K562 (cell line): Measurements from ENCODE around the gene MOCOS. TPM values are rescaled to one million over a fixed set of nuclear protein-coding genes. Genes with fewer than 3 reads are reported as not detected.

Experiments used
- ATAC-seq: fragments of 200-7000 bp; cut with Tn5 transposase; 3 replicates; pipeline ENCODE4 v1.9.1; 2020; ENCODE audit warnings: moderate library complexity
- BruUV-seq: library from RNA; stranded (reverse); fragments of 400-500 nt; replicated peaks from 2 replicates; lab custom pipeline; 2021; lab: Mats Ljungman, UMichigan
- CTCF ChIA-PET: fragments of 300-600 bp; formaldehyde crosslinking; extraction: SDS; loops from one replicate; lab custom pipeline; 2021; ENCODE audit warnings: low intra/inter-chr PET ratio; lab: Yijun Ruan, JAX
- POLR2A ChIA-PET: fragments of 300-600, 350-650 bp; sonication (Branson Sonifier 250); formaldehyde crosslinking; extraction: SDS; loops from one replicate; lab custom pipeline; 2021; ENCODE audit warnings: antibody characterized with exemption, inconsistent platforms; lab: Yijun Ruan, JAX
- DNase-seq, 4 experiments: peaks; one replicate each; pipeline versions ENCODE4 v3.0.0 to v3.0.0-alpha.2; 2011 to 2018; ENCODE audit warnings: low spot score in 3 of 4, mixed read lengths in 3 of 4; ENCODE audit errors: extremely low read depth in 1 of 4
- FAIRE-seq: peaks from 2 replicates; lab custom pipeline; 2011; peaks lifted over from hg19 to GRCh38; lab: Jason Lieb, UNC
- H2AFZ ChIP-seq: 2 replicates; pipeline ENCODE4 v1.6.0; 2011; ENCODE audit warnings: low read depth, low read length, control low read depth, inconsistent platforms
- H3K27ac ChIP-seq: fragments of 200-600 bp; 3 replicates; pipeline ENCODE4 v1.8.0; 2011; ENCODE audit warnings: low read depth, mild to moderate bottlenecking, control low read depth, inconsistent platforms, low read length, moderate library complexity, mixed read lengths; ENCODE audit errors: extremely low read depth
- H3K27me3 ChIP-seq, 2 experiments: fragments of 300-600 bp in 1 of 2; 2 replicates in 1 of 2; 3 replicates in 1 of 2; pipeline versions ENCODE4 v1.6.0 to v1.8.0; 2011; ENCODE audit warnings: inconsistent platforms in 2 of 2, low read length in 2 of 2, mild to moderate bottlenecking in 1 of 2, mixed read lengths in 1 of 2, moderate library complexity in 1 of 2; ENCODE audit not compliant: control insufficient read depth in 2 of 2, insufficient read depth in 2 of 2
- H3K36me3 ChIP-seq: fragments of 300-600 bp; 3 replicates; pipeline ENCODE4 v1.8.0; 2011; ENCODE audit warnings: mild to moderate bottlenecking, low read length, inconsistent platforms; ENCODE audit not compliant: control insufficient read depth, insufficient read depth
- H3K4me1 ChIP-seq, 2 experiments: fragments of 200-600 bp in 1 of 2; replicated peaks in 1 of 2; 2 replicates in 1 of 2; 3 replicates in 1 of 2; pipeline versions ENCODE4 v1.5.1 to v1.8.0; 2011; ENCODE audit warnings: inconsistent platforms in 2 of 2, low read length in 2 of 2, mild to moderate bottlenecking in 1 of 2, mixed read lengths in 1 of 2, moderate library complexity in 1 of 2; ENCODE audit not compliant: control insufficient read depth in 2 of 2, insufficient read depth in 2 of 2
- H3K4me2 ChIP-seq: 2 replicates; pipeline ENCODE4 v1.6.1; 2011; ENCODE audit warnings: low read length, control low read depth, inconsistent platforms, mixed read lengths; ENCODE audit not compliant: insufficient read depth
- H3K4me3 ChIP-seq: fragments of 200-600 bp; sonication (generic), shearing (Covaris generic); 2 replicates; pipeline ENCODE4 v1.5.1; 2016; ENCODE audit warnings: control low read depth, inconsistent platforms
- H3K79me2 ChIP-seq: fragments of 200-600 bp; 3 replicates; pipeline ENCODE4 v1.8.0; 2011; ENCODE audit warnings: low read length, inconsistent platforms; ENCODE audit not compliant: control insufficient read depth, insufficient read depth
- H3K9ac ChIP-seq, 2 experiments: 2 replicates each; pipeline versions ENCODE4 v1.6.0 to v1.6.1; 2011; ENCODE audit warnings: low read depth in 2 of 2, low read length in 2 of 2, control low read depth in 1 of 2, inconsistent platforms in 1 of 2, mild to moderate bottlenecking in 1 of 2, mixed read lengths in 1 of 2; ENCODE audit not compliant: insufficient read depth in 1 of 2
- H3K9me1 ChIP-seq: one replicate; pipeline ENCODE4 v1.6.0; 2011; ENCODE audit warnings: inconsistent platforms, mild to moderate bottlenecking, low read length, moderate library complexity; ENCODE audit not compliant: control insufficient read depth, insufficient read depth
- H3K9me3 ChIP-seq: replicated peaks from 2 replicates; pipeline ENCODE4 v1.5.1; 2011; ENCODE audit warnings: low read depth, low read length, inconsistent platforms; ENCODE audit not compliant: control insufficient read depth, insufficient read depth
- H4K20me1 ChIP-seq: replicated peaks from 2 replicates; pipeline ENCODE4 v1.6.1; 2011; ENCODE audit warnings: low read length, inconsistent platforms, mixed read lengths; ENCODE audit not compliant: control insufficient read depth, insufficient read depth
- ESRRA ChIP-seq: fragments of 450-650 bp; IDR thresholded peaks from 2 replicates; pipeline ENCODE4 v1.6.1; 2014; ENCODE audit warnings: low read depth, mild to moderate bottlenecking, moderate library complexity, borderline replicate concordance
- ETV1 ChIP-seq: fragments of 450-650 bp; conservative IDR thresholded peaks from 2 replicates; pipeline ENCODE4 v1.6.1; 2016; ENCODE audit warnings: missing genetic modification characterization, control low read depth, low read depth, missing compliant biosample characterization
- FOXP1 ChIP-seq: sonication (generic); formaldehyde crosslinking; IDR thresholded peaks from 2 replicates; pipeline ENCODE4 v1.8.0; 2022; ENCODE audit warnings: mild to moderate bottlenecking, missing genetic modification reagents
- LARP7 ChIP-seq: fragments of 450-650 bp; IDR thresholded peaks from 2 replicates; pipeline ENCODE4 v1.6.1; 2016
- UBTF ChIP-seq, 2 experiments: IDR thresholded peaks; 2 replicates each; pipeline ENCODE4 v1.6.1; 2012; ENCODE audit warnings: improper control_type of control experiment in 2 of 2, low read depth in 2 of 2, low read length in 2 of 2, borderline replicate concordance in 1 of 2
- USF2 ChIP-seq: sonication (generic); formaldehyde crosslinking; IDR thresholded peaks from 2 replicates; pipeline ENCODE4 v1.5.0; 2020; ENCODE audit warnings: missing genetic modification reagents
- ZNF217 ChIP-seq: sonication (generic); formaldehyde crosslinking; IDR thresholded peaks from 2 replicates; pipeline ENCODE4 v1.8.0; 2022; ENCODE audit warnings: mild to moderate bottlenecking, missing genetic modification reagents
- WGBS: fragments of 100-300 bp; shearing (Covaris generic); methylation state at CpG from one replicate; pipeline ENCODE4 v1.1.6; 2016; ENCODE audit warnings: low coverage, mixed read lengths; ENCODE audit not compliant: insufficient coverage; ENCODE audit errors: missing lambda C conversion rate; 5-methylcytosine and 5-hydroxymethylcytosine counted together
- in situ Hi-C: fragments of 300-500 bp; cut with MboI; formaldehyde crosslinking; loops from 4 replicates; pipeline ENCODE4 v1.15.0; 2018; ENCODE audit warnings: inconsistent platforms, mixed read lengths
- intact Hi-C: fragments of 100-400 bp; cut with micrococcal nuclease; formaldehyde crosslinking; loops from 2 replicates; pipeline ENCODE4 v1.14.2; 2022
- polyA plus RNA-seq, 8 experiments: library from polyadenylated mRNA; depleted of rRNA in 4 of 8; stranded (reverse) in 5 of 8; unstranded in 3 of 8; fragments of >200 nt; fragmentation: Nextera tagmentation in 2 of 8; fragmentation: Illumina TruSeq in 1 of 8; extraction: Ambion mirVana in 2 of 8; extraction: Trizol in 1 of 8; gene quantifications; 2 replicates each; pipeline versions ENCODE4 v1.2.1 to v1.2.3, GENCODE V29; 2011 to 2014; ENCODE audit warnings: inconsistent platforms in 1 of 8, missing spikeins in 1 of 8
- total RNA-seq, 7 experiments: library from RNA; depleted of rRNA in 6 of 7; stranded (reverse); fragments of >200 nt in 6 of 7; fragmentation: Illumina TruSeq in 2 of 7; extraction: Trizol in 2 of 7; gene quantifications; 2 replicates each; pipeline versions ENCODE4 v1.2.1 to v1.2.3, GENCODE V29; 2011 to 2021; ENCODE audit warnings: low replicate concordance in 1 of 7

MOCOS gene
- total and polyA plus RNA-seq, 9 of the 15 experiments (the other 6 are each of a cell fraction or from before 2014, with no cell fraction given) = 4.5 to 12.4 (median 9.1) TPM

DNA sequence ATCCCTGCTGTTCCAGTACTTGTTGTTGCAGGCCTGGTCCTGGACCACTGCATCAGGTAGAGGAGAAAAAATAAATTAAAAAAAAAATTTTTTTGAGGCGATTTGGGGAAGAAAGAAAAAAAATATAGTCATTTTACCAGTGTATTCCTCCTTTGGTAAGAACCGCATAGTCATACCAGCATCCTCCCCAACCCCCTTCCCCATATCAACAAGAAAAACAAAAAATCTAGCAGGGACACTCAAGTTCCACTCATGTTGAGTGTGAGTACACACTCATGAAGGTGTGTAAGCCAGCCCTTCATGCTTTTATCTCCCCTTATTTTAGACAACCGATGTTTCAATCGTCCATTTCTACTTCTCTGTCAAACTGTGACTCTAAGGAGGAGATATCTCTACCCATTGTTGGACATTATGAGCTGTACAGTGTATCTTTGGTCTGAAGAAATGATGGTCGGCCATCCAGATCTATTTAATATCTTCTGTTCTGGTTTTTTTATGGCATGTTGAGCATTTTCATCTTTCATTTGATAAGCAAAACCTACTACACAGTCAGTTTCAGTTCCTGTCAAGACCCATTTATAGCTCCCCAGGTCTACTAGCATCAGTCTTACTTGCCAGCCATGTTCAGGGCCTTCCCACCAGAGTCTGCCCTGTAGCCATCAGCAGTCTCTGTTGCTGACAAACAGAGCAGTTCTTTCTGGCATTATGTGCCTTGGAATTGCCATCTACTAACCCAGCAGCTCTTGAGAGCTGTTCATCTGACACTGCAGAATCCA is 37.6 kb upstream of the MOCOS start:
- ChIA-PET CTCF (no interaction called here), POLR2A (interaction anchor here (0.7 to 2.8 kb wide), 7 partner anchors 9 to 26 kb away, joined by 3 to 19 read pairs (median 3); partner anchors contain the start of genes ELP2 and SLC39A6)
- DNase-seq (no peak), ATAC-seq (no peak), FAIRE-seq (no peak)
- no peaks in the 10 kb centered on the region for H3K27me3 ChIP-seq
- H3K4me1 ChIP-seq = no peaks in the 10 kb centered on the region
- no peaks in the 10 kb centered on the region for H3K9me1 ChIP-seq
- no peaks in the 10 kb centered on the region; the same call in 2 of the 3 replicates for H3K79me2 ChIP-seq
- H3K9ac ChIP-seq = no peak overlapping the region
- no peaks in the 10 kb centered on the region for H4K20me1 ChIP-seq
- H2AFZ ChIP-seq = no peak overlapping the region
- in situ Hi-C loops (no loop called here), intact Hi-C loops (no loop called here)
- BruUV-seq = no TSS peak
- no peak overlapping the region for H3K4me3 ChIP-seq
- peaks cover 97% of the 10 kb centered on the region for H3K36me3 ChIP-seq
- no peak overlapping the region for H3K4me2 ChIP-seq
- 93% methylated on average over 5 of the region's 5 CpGs for WGBS
- H3K9me3 ChIP-seq = no peaks in the 10 kb centered on the region
- no peak overlapping the region for H3K27ac ChIP-seq
- TF ChIP-seq UBTF (IDR thresholded peaks at IDR 0.05; ENCODE audit: borderline replicate concordance in 1 of 2, low read depth in 2 of 2, low read length in 2 of 2) (no peak), USF2 (CRISPR knock-in tag) (no peak), LARP7 (no peak), ETV1 (tag) (no peak), ESRRA (no peak), FOXP1 (no peak), ZNF217 (CRISPR knock-in tag) (no peak)
